Iris pigment epithelial cell (primary cell): ENCODE data around the gene MYBBP1A.

ENCODE experiments used
- DNase-seq: peaks from one replicate; pipeline ENCODE4 v3.0.0-alpha.2; 2011; ENCODE audit warnings: low read depth

The MYBBP1A gene

GRCh38 chr17:4549781-4550533 lies 5.2 kb downstream of the MYBBP1A start:
- DNase-seq, result no peak

DNA sequence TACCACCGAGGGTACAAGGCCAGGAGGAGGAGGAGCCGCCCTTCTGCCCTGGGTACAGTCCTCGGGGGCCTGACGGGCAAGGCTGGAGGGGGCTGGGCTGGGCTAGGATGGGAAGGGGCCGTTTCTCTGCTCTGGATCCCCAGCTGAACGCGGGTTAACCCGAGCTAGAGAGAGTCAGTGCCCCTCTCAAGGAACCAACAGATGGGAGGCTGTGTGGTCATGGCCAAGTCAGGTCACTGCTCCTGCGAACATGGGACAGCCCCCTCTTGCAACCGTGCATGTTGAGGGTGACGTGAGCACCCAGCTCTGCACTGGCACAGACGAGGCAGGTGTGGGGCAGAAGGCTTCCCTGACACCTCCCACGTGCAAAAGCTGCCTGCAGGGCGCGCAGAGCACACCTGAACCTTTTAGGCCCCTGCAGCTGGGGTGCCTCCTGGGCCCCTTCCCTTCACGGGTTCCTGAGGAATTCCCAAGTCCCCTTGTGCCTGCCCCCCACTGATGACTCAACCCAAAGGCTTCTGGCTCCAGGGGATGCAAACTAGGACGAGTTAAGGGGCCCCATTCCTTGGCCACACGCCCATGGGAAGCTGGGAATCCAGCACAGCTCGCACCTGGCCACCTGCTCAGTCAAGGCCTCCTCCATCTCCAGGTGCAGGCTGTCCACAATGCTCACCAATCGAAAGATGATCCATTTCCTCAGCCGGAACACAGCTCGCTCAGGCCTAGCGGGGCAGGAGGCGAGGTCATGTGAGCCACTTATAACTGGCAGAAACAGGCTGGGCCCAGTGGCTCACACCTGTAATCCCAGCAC lies 6.3 kb downstream of the MYBBP1A start:
- no peak for DNase-seq

DNA sequence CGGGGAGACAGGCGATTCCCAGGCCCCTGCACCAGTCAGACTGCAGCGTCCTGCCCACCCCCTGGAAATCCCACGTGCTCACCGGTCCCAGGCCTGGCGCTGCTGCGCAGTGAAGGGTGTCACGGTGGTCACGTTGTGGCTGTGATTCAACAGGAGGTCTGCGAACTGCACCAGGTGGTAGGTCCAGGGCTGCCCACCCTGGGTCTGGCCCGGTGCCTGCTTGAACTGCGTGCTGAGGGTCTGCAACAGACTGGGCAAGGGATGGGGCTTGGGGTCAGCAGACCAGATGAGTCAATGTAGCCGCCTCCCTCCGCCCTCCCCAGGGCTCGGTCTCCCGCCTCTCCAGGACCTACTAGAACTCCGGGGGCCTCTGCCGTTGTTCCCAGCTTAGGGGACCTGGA lies 7.1 kb downstream of the MYBBP1A start:
- DNase-seq, result no peak

GRCh38 chr17:4547118-4547906 lies 7.9 kb downstream of the MYBBP1A start:
- DNase-seq, result no peak

DNA sequence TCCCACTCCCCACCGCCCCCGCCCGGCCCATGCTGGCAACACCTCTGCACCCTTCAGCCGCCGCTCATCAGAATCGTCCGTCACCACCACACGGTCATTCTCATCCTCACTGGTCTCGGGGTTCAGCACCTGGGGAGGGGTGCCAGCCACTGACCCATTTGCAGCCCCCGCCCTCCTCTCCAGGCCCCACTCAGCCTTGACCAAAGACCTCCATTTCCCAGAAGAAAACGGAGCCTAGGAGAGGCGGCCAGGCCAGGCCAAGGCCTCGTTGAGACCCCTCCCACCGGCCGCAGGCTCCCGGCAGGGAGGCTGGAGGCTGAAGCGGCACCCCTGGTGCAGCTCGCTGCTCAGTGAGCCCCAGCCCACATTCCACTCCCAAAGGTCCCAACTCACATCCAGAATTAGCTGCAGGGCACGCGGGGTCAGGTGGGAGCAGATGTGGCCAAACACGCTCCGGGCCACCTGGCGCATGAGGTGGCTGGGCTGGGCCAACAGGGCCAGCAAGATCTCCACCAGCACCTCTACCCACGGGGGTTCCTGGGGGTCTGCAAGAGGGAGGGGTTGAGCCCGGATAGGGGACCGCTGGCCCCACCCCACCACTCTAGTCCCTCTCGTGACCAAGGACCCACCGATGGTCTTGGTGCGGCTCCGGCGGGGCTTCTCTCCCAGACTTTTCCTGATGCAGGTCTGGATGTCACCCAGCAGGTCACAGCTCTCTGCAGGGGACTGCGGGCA lies 9.8 kb downstream of the MYBBP1A start:
- DNase-seq, result no peak

DNA sequence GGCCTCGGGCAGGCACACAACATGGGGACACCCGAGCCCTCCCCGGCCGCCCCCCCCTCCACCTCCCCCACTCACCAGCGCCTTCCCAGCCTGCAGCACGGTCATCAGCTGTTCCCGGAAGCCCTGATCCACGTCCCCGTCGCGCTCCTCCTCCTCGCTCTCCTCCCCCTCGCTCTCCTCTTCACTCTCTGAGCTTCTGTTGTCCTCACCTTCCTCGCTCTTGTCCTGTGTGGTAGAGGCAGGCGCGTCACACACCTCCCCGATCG lies 10.3 kb downstream of the MYBBP1A start:
- DNase-seq, result no peak

GRCh38 chr17:4544135-4544950 lies 10.8 kb downstream of the MYBBP1A start:
- no peak for DNase-seq

DNA sequence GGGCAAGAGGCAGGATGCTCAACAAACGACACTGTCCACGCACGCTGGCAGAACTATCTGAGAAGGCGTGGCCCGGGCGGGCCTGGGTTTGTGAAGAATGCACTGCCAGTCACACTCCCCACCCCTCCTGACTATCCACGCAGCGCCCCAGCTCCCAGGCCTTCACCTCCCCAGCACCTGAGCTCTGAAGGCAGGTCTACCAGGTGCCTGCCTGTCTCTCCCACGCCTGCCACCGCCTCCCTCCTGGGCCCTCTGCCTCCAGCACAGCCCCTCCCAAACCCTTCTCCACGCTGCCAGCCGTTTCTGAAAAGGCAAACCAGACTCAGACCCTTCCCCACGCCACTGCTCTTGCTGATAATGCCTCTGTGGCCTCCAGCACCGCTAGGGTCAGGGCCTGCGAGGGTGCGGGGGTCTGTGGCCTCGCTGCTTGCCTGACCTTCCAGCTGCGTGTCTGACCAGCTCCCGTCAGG lies 11.6 kb downstream of the MYBBP1A start:
- no peak for DNase-seq

GRCh38 chr17:4542726-4543191 lies 12.4 kb downstream of the MYBBP1A start:
- DNase-seq, result no peak

- DNase-seq, result no peak
These were observed 13.0 kb downstream of the MYBBP1A start for GRCh38 chr17:4542003-4542725.

GRCh38 chr17:4541328-4542002 lies 13.7 kb downstream of the MYBBP1A start:
- no peak for DNase-seq

DNA sequence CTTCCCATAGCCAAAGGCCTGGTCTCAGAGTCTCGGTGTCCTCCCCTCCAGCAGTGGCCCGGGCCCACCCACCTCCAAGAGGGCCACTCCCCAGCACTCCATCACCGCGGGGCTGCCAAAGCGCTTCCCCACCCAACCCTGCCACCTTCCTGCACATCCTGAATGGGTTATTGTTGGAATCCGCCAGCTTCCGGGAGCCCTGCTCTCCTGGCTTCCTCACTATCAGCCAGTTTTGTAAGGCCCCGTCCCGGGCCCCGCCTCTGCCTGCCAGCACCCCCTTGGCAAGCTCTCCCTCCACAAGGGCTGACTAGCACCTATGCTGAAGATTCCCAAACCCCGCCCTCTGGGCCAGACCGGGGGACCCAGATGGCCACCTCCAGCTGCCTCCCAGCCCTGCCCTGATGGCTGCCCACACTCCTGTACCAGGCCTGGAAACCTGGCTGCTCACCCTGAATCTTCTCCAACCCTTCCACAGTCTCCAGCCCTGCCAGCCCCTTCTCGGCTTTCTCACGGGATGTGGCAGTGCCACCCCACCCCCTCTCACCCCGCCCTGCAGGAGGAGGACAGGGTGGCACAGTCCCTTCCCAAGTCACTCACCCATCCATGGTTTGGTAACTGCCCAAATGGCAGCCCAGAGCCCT lies 14.4 kb downstream of the MYBBP1A start:
- DNase-seq, result no peak

GRCh38 chr17:4540224-4540651 lies 14.9 kb downstream of the MYBBP1A start:
- DNase-seq, result no peak

DNA sequence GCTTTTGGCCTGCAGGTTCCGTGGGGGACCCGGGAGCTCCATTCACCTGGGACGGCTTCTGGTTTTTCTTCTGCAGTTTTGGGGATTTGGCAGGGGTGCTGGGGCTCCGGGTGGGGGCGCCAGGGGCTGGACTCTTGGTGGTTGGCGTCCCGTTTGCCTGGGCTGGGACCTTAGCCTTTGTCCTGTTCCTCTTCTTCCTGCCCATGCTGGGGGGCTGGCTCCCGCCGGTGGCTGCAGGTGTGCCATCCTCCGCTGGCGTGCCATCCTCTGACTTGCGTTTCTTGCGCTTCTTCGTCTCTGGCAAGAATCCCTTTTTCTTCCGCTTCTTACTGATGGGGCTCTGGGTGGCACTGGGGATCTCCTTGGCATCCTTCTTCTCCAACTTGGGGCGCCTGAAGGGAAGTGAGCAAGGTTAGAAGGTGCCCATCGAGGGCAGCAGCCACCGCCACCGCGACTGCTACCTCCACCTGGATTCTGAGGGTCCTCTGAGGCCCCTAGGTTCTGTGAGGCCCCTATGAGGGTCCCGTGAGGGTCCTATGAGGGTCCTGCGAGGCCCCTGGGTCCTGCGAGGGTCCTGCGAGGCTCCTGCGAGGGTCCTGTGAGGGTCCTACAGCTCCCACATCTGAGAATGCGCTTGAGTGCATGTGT lies 15.5 kb downstream of the MYBBP1A start:
- no peak for DNase-seq

DNA sequence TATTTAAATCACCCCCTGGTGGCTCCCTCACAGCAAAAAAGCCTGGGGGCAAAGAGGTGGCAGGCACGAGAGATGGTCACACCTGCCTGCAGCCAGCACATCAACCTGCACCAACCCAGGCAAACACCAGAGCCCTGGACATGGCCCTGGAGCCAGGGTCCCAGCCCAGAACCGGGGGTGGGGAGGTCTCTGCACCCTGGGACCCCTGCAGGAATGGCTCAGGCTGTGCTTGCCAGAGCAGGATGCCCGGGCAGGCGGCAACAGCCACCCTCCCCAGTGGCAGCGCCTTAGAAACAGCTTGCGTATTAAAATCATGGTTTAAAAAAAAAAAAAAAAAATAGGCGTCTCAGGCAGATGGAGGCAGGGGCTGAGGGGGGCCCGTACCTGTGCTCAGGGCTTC lies 16.2 kb downstream of the MYBBP1A start:
- DNase-seq, result no peak

DNA sequence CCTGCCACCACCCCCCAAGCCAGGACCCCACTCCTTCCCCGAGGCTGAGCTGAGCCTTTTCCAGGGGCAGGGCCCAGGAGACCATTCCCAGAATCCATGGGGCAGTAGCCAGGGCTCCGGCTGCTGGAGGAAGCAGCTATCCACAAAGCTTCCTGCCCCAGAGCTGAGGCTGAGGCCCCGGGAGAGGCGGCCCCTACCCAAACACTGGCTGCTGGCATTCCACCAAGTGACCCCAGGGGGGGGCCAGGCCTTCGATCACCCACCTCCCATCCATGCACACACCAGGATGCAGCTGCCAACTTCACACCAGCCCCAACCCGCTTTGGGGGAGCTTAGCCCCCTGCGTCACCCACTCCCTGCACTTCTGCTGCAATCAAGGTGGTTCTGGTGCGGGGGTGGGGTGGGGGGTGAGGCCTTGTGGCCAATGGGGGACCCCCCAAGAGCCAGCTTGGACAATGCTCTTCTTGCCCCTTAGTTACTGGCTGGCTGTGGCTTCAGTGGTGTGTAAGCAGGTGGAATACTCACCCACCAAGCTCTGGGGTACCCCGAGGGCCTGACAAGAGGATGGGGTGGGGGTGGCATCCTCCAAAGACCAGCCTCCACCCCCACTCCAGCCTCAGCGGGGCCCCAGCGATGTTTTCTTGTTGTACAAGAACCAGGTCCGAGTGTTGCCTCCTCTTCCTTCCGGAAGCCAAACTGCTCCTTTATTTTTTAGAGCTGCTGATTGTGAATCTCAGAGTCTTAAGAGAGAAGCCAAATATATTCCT lies 16.8 kb downstream of the MYBBP1A start:
- no peak for DNase-seq

- no peak for DNase-seq
These were observed 17.5 kb downstream of the MYBBP1A start for GRCh38 chr17:4537451-4538235.
